HG02588 (cell line): Measurements from ENCODE around the gene TCTN3.
A peak's percentile ranks its signal among the peaks of the same experiment; 100 is the strongest.
"Not testable (repeated sequence)": the region's sequence is repeated elsewhere in the genome, so short reads cannot be mapped to it uniquely, and the experiment has no call there.

Source experiments
- ATAC-seq: cut with Tn5 transposase; IDR thresholded peaks from one replicate; pipeline ENCODE4 v1.9.1; 2021; ENCODE audit warnings: mild to moderate bottlenecking, moderate library complexity; ENCODE audit not compliant: unreplicated experiment

The TCTN3 gene

GRCh38 chr10:95691281-95691680 is 2.4 kb downstream of the TCTN3 start:
- ATAC-seq = no peak

DNA sequence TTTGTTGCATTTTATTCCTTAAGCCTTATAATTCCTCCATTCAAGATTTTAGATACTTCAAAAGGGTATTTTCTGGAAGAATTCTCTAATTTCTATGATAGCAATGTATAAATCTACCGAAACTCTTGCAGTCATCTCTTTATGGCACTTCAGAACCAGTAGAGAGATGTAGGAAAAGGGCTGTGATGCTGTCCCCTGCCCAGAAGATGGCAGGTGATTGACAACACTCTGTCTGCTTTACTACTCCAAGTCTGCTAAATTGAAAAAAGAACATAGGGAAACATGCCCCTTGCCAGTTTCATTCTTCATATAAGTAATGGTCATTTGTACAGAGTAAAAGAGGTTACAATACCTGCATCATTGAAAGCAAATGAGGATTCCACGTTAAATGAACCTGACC is 5.1 kb downstream of the TCTN3 start:
- no peak for ATAC-seq

DNA sequence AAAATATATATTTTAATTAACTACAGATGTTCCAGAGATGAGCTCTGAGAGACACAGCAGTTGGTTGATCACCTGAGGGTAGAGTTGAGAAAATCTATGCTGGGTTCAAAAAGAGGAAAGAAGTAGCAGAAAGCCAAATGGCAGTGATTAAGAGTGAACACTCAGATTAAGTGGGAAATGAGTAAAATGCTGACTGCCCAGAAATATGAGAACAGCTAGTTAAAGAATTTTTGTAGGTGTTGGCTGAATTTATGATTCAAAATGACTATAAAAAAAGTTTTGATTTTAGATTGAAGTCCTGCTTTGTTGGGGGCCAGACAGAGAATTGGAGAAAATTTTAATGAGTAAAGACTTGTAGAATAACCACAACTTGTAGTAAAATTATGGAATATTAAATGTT is 9.8 kb downstream of the TCTN3 start:
- ATAC-seq = no peak

DNA sequence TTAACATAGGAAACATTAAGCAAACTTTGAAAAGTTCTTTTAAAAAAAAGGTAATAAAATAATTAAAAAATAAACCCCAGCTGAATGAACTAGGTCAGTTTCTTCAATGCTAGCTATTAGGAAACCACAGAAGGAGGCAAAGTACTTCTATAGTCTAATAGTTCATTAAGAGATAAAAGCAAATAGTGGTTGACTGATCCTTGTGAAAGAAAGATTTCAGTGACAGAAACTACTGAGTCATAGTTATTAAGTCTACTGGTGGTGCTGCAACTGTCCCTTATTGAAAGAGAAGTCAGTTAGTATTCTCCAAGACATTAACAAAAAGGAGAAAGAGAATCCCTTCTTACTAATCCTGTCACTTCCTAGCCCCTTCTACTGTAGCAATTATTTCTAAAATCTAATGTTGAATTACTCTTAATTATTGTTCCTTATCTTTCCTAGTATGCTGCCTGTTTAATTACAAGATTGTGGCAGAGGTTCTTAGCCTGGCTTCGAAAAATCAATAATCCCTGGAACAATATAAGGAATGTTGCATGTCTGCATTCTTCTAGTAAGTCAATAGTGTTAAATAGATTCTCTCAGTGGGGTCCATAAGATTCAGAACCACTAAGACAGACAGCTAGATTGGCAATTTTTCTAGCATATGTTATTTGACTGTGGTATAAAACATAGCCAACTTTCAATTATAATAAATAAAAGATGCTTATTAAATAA is 18.2 kb downstream of the TCTN3 start:
- ATAC-seq = no peak

DNA sequence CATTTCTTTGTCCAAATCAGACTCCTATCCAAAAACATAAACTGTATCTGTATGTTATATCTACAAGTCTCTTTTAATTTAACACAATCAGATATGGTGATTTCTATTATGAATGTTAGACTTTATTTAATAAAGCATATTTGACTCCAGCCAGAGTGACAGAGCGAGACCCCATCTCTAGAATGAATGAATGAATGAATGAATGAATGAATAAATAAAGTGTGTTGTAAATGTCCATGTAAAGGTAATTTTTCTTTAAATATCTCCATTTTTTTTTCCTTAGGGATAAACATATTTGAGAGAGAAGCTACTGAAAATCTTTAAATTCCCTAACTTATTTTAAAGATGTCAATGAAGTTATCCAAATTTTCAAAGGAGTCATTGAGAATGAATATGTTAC is 19.1 kb downstream of the TCTN3 start:
- no peak for ATAC-seq

- not testable (repeated sequence) for ATAC-seq
Measured at GRCh38 chr10:95672641-95673040, 21.1 kb downstream of the TCTN3 start.

GRCh38 chr10:95664543-95664942 is 29.2 kb downstream of the TCTN3 start:
- ATAC-seq = no peak

- ATAC-seq = no peak
Measured at GRCh38 chr10:95663496-95663895, 30.2 kb downstream of the TCTN3 start.

DNA sequence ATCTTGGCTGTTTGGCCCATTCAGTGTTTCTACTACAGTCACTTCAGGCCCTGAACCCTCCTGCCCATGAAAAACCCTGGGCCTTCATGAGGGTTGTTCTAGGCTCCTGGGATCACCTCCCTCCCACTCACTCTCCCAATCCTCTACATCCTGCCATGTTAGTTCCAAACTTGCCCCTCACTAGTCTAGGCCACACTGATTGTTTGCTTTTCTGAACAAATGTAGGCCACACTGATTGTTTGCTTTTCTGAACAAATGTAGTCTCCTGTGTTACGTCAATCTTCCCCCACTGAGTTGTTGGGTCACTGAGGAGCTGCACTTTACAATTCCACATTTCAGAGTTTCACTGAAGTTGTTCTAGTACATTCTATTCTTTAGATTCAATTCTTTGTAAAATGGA is 31.9 kb downstream of the TCTN3 start:
- ATAC-seq = no peak

- no peak for ATAC-seq
Measured at GRCh38 chr10:95660283-95660682, 33.4 kb downstream of the TCTN3 start.

- ATAC-seq = no peak
Measured at GRCh38 chr10:95657250-95657649, 36.5 kb downstream of the TCTN3 start.

DNA sequence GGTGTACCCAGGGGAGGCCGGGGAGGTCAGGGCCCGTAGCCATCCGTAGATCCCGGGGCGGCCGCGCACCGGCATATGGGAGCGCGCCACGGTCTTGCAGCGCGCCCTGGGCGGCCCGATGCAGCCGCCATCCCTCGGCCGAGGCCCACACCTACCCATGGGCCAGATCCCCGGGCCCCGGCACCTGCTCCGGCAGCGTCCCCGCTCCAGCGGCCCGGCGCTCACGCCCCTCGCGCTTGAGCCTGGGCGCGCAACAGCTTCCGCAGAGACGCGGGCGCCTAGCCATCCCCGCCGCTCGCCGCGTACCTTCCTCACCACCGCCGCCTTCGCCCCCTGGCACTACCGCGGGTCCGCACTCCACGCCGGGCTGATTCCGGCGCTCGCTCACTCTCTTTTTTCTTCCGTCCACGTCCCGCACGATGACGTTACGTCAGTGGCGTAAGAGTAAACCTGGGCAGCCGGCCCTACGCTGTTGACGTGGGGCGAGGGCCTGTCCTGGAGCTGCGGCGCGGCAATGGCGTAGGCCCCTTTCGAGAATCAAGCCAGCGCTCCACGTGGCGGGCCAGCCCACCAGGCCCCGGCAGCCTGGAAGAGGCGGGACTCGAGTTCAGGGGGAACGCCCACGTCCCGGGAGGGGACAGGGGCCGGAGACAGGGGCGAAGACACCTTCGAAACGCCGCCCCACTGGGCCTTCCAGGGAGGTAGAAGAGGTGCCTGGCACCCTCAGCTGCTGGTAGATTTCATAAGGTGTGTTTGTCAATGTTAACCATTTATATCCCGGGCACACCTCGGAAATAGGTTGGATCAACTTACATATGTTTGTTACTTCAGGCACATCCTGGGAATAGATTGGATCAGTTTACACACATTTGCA is 37.2 kb downstream of the TCTN3 start, which contains the start of gene ALDH18A1:
Gene ALDH18A1 (minus strand): TSS at position 421 of the 874 bp plus-strand sequence. CDS start 3,334 bp downstream, outside the sequence.
- peak; percentile 88 for ATAC-seq

- peak; percentile 5 for ATAC-seq
Measured at GRCh38 chr10:95655571-95656290, 38.0 kb downstream of the TCTN3 start.

- no peak for ATAC-seq
Measured at GRCh38 chr10:95653895-95654294, 39.8 kb downstream of the TCTN3 start.

DNA sequence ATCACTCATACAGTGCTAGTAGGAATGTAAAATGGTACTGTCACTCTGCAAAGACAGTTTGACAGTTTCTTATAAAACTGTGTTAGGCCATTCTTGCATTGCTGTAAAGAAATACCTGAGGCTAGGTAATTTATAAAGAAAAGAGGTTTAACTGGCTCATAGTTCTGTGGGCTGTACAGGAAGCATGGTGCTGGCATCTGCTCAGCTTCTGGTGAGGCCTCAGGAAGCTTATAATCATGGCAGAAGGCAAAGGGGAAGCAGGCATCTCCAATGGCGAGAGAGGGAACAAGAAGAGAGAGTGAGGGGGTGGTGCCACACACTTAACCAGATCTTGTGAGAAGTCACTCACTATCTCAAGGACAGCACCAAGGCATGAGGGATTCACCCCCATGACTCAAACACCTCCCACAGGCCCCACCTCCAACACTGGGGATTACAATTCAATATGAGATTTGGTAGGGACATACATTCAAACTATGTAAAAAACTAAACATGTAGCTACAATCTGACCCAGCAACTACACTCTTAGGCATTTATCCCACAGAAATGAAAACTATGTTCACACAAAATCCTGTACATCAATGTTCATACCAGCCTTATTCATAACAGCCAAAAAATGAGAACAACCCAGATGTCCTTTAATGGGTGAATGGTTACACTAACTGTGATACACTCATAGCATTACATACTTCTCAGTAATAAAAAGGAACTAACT is 42.2 kb downstream of the TCTN3 start:
- ATAC-seq = no peak

DNA sequence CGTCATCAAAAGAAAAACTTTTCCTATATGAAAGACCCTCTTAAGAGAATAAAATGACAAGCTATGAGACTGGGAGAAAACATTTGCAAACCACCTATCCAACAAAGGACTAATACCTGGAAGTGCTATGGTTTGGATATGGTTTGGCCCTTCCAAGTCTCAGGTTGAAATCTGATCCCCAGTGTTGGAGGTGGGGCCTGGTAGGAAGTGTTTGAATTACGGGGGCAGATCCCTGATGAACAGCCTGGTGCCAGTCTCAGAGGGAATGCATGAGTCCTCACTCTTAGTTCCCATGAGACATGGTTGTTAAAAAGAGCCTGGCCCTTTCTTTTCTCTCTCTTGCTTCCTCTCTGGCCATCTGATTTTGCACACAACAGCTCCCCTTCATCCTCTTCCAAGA is 43.5 kb downstream of the TCTN3 start:
- ATAC-seq = no peak

DNA sequence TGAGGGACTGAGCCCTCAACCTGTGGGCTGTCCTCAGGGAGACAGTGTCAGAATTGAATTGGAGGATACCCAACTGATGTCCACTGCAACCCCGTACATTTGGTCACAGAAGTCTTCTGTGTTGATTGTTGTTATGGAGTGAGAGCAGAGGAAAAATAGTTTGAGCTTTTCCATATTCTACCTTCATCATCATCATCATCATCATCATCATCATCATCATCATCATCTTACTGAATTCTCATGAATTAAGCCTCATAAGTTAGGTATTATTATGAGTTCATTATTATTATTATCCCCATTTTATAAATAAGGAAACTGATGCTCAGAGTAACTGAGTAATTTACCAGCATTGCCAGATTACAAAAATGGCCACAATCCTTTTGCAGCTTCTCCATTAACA is 45.6 kb downstream of the TCTN3 start:
- ATAC-seq = no peak

DNA sequence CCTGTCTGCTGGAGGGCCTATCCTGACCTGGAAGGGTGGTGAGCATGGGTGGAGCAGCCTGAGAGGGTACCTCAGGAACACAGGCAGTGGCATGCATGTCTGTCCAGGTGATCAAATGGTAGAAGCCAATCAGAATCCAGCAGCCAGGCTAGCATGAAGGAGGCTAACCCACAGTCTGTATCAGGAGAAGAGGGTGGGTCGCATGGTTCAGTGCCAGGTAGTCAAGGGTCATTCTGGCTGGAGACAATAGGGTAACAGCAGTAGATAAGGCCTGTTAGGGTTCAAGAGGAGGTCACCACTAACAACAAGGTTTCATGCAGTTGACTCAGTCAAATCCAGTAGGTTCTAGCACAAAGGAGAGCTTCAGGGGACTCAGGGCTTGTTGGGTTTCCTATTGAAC is 47.6 kb downstream of the TCTN3 start:
- no peak for ATAC-seq

DNA sequence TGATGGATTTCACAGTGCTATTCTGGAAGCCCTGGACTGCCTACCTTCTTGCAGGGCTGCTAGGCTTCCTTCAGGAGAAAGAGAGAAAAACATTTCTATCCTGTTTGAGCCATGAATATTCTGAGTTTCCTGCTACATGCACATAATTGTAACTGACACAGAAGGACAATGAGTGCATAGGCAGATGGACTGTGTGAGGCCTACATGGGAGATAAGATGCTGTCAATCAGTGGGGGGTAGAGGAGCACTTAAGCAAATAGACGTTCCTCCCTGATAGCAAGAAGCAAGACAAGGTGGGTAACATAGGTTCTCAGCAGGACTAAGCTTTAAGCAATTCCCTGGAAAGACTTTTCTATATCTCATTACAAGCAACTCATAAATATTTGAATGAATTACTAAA is 48.8 kb downstream of the TCTN3 start:
- no peak for ATAC-seq

DNA sequence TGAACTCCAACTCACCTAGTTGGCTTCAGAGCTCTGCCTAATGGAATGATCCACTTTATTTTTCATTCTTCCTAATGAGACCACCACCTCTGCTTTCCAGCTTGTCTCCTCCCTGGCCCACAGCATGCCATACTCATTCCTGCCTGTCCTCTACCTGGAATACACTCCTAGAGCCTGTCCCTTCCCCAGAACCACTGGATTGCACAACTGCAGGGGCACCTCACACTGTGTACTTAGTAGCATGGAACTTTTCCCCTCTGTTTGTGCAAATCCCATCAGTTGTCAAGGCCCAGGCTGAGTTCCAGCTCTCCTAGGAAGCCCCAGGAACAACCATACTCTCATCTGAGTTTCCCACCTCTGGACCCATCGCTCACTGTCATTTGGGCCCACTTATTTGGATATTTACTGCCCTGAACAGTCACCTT is 52.8 kb downstream of the TCTN3 start:
- no peak for ATAC-seq

- no peak for ATAC-seq
Measured at GRCh38 chr10:95637911-95638310, 55.8 kb downstream of the TCTN3 start.
